Lower leg skin (tissue), 3 donors: Measurements from ENCODE around the gene ANKRD62.

Experiments used
- CTCF ChIP-seq, 3 donors: fragments of 450-650 bp; IDR thresholded peaks; one replicate each; pipeline ENCODE4 v1.5.1; 2016; ENCODE audit warnings: antibody characterized with exemption in 3 of 3, mild to moderate bottlenecking in 3 of 3, moderate library complexity in 2 of 3
- POLR2A ChIP-seq, 2 donors: fragments of 450-650 bp; IDR thresholded peaks; one replicate each; pipeline ENCODE4 v1.6.1; 2016 to 2017; ENCODE audit warnings: antibody characterized with exemption in 2 of 2, mild to moderate bottlenecking in 1 of 2, moderate library complexity in 1 of 2

GRCh38 chr18:12086677-12087470, 6.8 kb upstream of the ANKRD62 start:
- no peak for TF ChIP-seq CTCF (IDR thresholded peaks at IDR 0.05)
- TF ChIP-seq POLR2A (IDR thresholded peaks at IDR 0.05), result no peak
